HG02678 (cell line): Measurements from ENCODE around the gene TMEM200B.
"Not testable (repeated sequence)": the region's sequence is repeated elsewhere in the genome, so short reads cannot be mapped to it uniquely, and the experiment has no call there.

Source experiments
- ATAC-seq: cut with Tn5 transposase; IDR thresholded peaks from one replicate; pipeline ENCODE4 v1.9.1; 2021; ENCODE audit warnings: mild to moderate bottlenecking, moderate library complexity; ENCODE audit not compliant: unreplicated experiment

The TMEM200B gene

DNA sequence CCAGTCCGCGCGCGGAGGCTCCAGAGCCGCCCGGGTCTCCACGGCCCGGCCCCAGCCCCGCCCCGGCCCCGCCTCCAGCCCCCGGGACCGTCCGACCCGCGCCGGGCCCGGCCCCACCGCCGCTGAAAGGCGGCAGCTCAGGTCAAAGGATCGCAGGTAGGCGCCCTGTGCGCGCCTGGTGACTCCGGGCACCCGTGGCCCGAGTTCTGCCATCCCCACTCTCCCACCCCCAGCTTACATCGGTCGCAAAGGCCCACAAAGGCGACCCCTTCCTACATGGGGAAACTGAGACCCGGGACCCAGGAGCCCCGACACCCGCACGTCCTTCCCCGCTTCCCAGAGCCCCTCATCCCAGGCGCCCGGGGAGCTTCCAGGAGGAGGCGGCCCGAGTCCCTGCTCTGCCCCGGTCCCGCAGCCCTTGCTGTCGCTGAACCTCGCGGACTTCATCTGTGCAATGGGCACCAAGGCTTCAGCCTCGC is at the start of gene TMEM200B:
TSS of gene TMEM200B (minus strand) at position 17 of the 479 bp plus-strand sequence. CDS start 2,075 bp downstream, outside the sequence.
- ATAC-seq, result no peak

DNA sequence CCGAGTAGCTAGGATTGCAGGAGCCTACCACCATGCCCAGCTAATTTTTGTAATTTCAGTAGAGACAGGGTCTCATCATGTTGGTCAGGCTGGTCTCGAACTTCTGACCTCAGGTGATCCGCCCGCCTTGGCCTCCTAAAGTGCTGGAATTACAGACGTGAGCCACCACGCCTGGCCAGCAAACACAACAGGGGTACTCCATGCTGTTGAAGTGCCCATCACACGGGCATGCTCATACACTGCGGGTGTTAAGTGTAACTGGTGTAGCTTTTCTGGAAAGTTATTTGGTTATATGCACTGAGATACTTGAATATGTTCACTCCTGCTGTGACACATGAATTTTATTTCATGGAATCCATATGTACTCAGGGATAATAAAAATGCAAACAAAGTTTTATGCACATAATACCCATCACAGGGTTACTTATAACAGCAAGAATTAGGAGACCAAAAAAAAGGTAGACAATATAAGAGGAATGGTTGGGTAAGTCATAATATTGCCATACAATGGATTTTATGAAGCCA is 48.8 kb upstream of the TMEM200B start:
- no peak for ATAC-seq

DNA sequence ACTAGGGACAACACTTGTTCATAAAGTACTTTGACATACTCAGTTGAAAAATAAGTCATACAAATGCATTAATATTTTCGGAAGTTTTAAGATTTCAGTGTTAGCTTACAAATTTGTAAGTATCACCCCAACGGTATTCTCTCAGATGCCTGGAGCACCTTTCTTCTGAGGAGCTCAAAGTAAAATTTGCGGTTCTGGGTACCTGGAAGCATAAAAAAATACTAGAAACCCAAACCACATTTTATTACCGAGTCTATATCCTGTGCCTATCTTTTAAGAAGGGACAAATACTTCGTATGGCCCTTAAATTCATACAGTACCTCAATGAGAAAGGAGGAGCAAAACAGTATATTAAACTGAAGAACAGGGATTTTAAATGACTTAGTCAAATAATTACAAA is 47.8 kb upstream of the TMEM200B start:
- ATAC-seq, result no peak

- ATAC-seq, result no peak
Measured at GRCh38 chr1:29171089-29171488, 47.4 kb upstream of the TMEM200B start.

DNA sequence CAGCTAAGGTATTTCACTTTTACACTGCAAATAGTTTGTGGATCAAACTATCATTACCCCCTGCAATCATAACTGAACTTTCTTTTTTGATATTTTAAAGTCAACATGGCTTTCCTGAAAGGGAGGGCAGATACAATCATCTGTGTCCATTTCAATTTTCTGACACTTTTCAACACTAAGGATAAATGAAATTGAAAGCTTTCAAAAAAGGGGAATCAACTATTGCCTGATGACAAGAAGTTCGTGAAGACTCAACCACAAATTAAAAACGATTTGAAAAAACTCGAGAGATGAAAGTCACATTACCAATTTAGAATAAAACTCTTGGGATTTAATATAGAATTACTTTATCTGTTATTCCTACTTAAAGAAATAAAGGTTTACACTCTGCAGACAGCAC is 46.3 kb upstream of the TMEM200B start:
- ATAC-seq, result no peak

GRCh38 chr1:29167904-29168303 is 44.2 kb upstream of the TMEM200B start:
- ATAC-seq, result no peak

DNA sequence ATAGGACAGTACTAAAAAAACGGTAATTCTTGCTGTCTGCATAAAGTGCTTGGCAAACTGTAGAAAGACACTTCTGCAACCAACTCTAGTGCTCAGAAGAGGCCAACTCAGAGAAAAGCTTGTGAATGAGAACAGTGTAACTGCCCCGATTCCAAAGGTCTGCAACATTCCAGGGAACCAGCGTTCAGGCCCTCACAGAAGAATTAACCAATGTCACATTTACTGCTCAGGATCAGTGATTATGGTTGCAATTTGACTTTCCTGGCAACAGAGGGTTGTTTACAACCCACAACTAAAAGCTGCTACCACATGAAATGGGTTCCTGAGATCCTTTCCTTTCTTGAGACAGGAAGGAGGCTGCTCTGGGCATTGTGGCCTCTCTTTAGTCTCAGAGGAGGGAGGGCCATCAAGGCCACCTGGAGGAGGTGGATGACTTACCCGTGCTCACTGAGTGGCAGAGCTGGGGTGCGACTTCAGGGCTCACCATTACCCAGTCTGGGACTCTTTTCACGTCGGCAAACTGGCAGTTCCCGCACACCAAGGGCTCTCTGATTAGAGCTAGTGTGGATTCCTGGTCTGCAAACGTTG is 42.7 kb upstream of the TMEM200B start:
- no peak for ATAC-seq

DNA sequence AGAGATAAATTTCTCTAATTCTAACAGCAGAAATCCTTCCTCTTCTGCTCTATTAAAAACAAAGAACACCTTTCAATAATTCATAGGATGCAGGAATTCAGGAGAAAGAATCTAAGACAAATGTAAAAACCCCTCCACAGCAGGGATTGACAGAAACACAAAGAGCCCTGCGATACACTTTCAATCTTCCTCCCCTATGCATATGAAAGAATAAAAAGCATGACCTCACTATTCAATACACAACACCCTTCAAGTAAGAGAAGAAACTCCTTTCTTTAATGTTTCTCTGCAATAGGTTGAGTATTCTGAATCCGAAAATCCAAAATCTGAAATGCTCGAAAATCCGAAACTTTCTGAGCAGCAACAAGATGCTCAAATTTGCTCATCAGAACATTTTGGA is 40.9 kb upstream of the TMEM200B start:
- ATAC-seq, result no peak

GRCh38 chr1:29162476-29163138 is 38.9 kb upstream of the TMEM200B start:
- ATAC-seq, result no peak

GRCh38 chr1:29162025-29162424 is 38.3 kb upstream of the TMEM200B start:
- ATAC-seq, result no peak

DNA sequence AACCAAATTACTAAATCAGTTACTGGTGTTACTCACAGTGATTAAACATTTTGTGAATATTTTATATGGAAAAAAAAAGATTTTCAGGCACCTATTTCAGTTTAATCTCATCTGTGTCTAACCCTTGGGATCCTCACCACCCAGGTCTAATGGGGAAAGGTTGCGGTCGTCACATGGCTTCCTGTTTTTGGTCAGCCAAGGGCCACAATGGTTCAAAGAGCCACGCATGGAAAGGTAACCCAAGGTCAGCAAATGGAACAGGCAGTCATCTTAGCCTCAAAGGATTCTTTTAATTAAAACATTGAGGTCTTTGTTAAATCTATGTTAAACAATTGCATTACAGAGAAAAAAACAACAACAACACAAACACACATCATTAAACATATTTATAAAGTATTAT is 36.1 kb upstream of the TMEM200B start:
- no peak for ATAC-seq

DNA sequence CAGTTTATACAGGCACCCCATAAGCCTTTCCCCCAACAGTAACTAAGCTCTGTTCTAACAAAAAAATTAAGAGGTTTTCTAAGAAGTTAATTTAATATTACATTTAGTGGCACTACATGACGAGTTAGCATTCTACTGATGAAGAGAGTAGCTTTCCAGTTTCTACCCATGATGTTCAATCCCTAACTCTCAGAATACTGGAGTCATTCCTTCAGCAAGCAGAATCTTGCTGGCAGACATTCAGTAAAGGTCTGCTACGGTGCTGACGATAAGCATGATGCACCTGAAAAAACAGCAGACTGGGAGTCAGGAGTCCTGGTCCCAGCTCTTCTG is 33.5 kb upstream of the TMEM200B start:
- ATAC-seq, result no peak

- no peak for ATAC-seq
Measured at GRCh38 chr1:29156543-29157268, 33.0 kb upstream of the TMEM200B start.

GRCh38 chr1:29152046-29152805 is 28.5 kb upstream of the TMEM200B start:
- no peak for ATAC-seq

- not testable (repeated sequence) for ATAC-seq
Measured at GRCh38 chr1:29150346-29150745, 26.6 kb upstream of the TMEM200B start.

GRCh38 chr1:29148656-29149491 is 25.2 kb upstream of the TMEM200B start:
- ATAC-seq, result no peak

DNA sequence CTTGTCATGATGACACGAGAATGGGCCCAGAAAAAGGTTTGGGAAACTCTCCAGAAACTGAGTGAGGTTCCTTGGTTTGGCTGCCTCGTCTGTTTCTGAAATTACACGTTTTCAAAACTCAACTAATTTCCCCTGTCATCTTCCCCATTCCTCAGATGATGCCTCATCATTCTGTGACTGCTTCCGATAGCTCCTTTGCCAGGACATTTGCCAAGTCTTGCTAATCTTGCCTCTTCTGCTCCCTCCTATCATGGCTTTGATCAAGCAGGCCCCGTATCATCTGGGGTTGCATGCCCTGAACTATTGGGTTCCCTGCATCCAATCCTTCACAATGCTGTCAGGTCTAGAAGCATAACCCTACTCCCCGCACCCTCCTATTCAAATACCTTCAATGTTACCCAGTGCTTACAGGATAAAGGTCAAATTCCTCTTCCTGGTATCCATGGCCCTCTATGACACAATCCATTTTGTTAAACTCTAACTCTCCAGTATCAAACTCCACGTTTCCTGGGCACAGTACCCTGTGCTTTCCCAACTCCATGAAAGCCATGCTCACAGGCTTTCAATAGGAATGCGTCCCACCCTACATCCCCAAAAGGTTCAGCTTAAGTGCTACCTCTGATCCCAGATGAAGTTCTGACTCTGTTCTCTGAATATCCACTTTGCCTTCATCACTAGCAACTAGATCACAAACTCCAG is 22.2 kb upstream of the TMEM200B start:
- ATAC-seq, result no peak

- ATAC-seq, result no peak
Measured at GRCh38 chr1:29144178-29144577, 20.5 kb upstream of the TMEM200B start.

GRCh38 chr1:29142714-29143113 is 19.0 kb upstream of the TMEM200B start:
- no peak for ATAC-seq
